KMS-11 (cell line): ENCODE data around the gene LPP.

Experiments
- H2AFZ ChIP-seq: fragments of 200-600 bp; sonication (generic); 2 replicates; pipeline ENCODE4 v1.6.1; 2016; ENCODE audit warnings: antibody characterized with exemption, mixed run types, low read depth
- H3K27ac ChIP-seq: fragments of 200-600 bp; sonication (generic); 2 replicates; pipeline ENCODE4 v1.6.1; 2016; ENCODE audit warnings: mild to moderate bottlenecking, mixed run types
- H3K27me3 ChIP-seq: fragments of 200-600 bp; sonication (generic); 2 replicates; pipeline ENCODE4 v1.6.1; 2017; ENCODE audit warnings: mild to moderate bottlenecking, low read depth, mixed run types, moderate library complexity; ENCODE audit not compliant: insufficient read depth
- H3K36me3 ChIP-seq: fragments of 200-600 bp; sonication (generic); 2 replicates; pipeline ENCODE4 v1.6.1; 2017; ENCODE audit warnings: mild to moderate bottlenecking, mixed run types; ENCODE audit not compliant: insufficient read depth
- H3K4me1 ChIP-seq: fragments of 200-600 bp; sonication (generic); 2 replicates; pipeline ENCODE4 v1.6.1; 2016; ENCODE audit warnings: mild to moderate bottlenecking, low read depth, mixed run types; ENCODE audit not compliant: poor library complexity, severe bottlenecking
- H3K4me2 ChIP-seq: fragments of 200-600 bp; sonication (generic); 2 replicates; pipeline ENCODE4 v1.7.0; 2016; ENCODE audit warnings: mild to moderate bottlenecking, mixed run types
- H3K4me3 ChIP-seq: fragments of 200-600 bp; sonication (generic); IDR thresholded peaks from 2 replicates; pipeline ENCODE4 v1.6.1; 2017; ENCODE audit warnings: low read depth, low read length, mixed read lengths; ENCODE audit not compliant: insufficient read depth
- H3K79me2 ChIP-seq: fragments of 200-600 bp; sonication (generic); 2 replicates; pipeline ENCODE4 v1.6.1; 2016; ENCODE audit warnings: low read depth, mixed run types; ENCODE audit not compliant: insufficient read depth
- H3K9ac ChIP-seq: fragments of 200-600 bp; sonication (generic); 2 replicates; pipeline ENCODE4 v1.6.1; 2016; ENCODE audit warnings: mild to moderate bottlenecking, mixed run types
- H4K20me1 ChIP-seq: fragments of 200-600 bp; sonication (generic); 2 replicates; pipeline ENCODE4 v1.6.1; 2016; ENCODE audit warnings: mild to moderate bottlenecking, mixed run types; ENCODE audit not compliant: insufficient read depth
- CTCF ChIP-seq: fragments of 200-600 bp; sonication (generic); conservative IDR thresholded peaks from 2 replicates; pipeline ENCODE4 v1.6.1; 2017; ENCODE audit warnings: low read depth, mild to moderate bottlenecking, antibody characterized with exemption, low read length, moderate library complexity, mixed read lengths

The LPP gene

GRCh38 chr3:188170461-188171459, 16.8 kb downstream of the LPP start:
- H3K36me3 ChIP-seq = no peaks in the 10 kb centered on the region
- H3K27me3 ChIP-seq = no peaks in the 10 kb centered on the region
- H4K20me1 ChIP-seq = no peaks in the 10 kb centered on the region
- no peaks in the 10 kb centered on the region for H3K4me1 ChIP-seq
- H3K4me2 ChIP-seq = no peak overlapping the region
- H3K27ac ChIP-seq = no peak overlapping the region
- no peak overlapping the region for H3K9ac ChIP-seq
- TF ChIP-seq CTCF = no peak
- no peak overlapping the region for H2AFZ ChIP-seq
- H3K4me3 ChIP-seq = no peak overlapping the region
- H3K79me2 ChIP-seq = no peaks in the 10 kb centered on the region

- no peak overlapping the region for H3K4me2 ChIP-seq
- no peaks in the 10 kb centered on the region for H3K4me1 ChIP-seq
- H3K9ac ChIP-seq = no peak overlapping the region
- H3K27me3 ChIP-seq = no peaks in the 10 kb centered on the region
- no peaks in the 10 kb centered on the region for H3K79me2 ChIP-seq
- TF ChIP-seq CTCF = no peak
- H4K20me1 ChIP-seq = no peaks in the 10 kb centered on the region
- no peak overlapping the region for H2AFZ ChIP-seq
- H3K36me3 ChIP-seq = no peaks in the 10 kb centered on the region
- H3K4me3 ChIP-seq = no peak overlapping the region
- H3K27ac ChIP-seq = no peak overlapping the region
These were observed 17.9 kb downstream of the LPP start for GRCh38 chr3:188171682-188172467.

- Histone ChIP-seq H3K79me2 (no peaks in the 10 kb centered on the region), H3K27ac (no peak overlapping the region)
These were observed 20.5 kb downstream of the LPP start for GRCh38 chr3:188174317-188175044.

More at GRCh38 chr3:188174317-188175044, 20.5 kb downstream of the LPP start:
- Histone ChIP-seq H3K27me3 (no peaks in the 10 kb centered on the region), H4K20me1 (no peaks in the 10 kb centered on the region), H3K4me3 (no peak overlapping the region), H3K9ac (no peak overlapping the region), H3K36me3 (no peaks in the 10 kb centered on the region), H3K4me1 (no peaks in the 10 kb centered on the region), H2AFZ (no peak overlapping the region), H3K4me2 (no peak overlapping the region)
- TF ChIP-seq CTCF = no peak
